Measurements from ENCODE around the gene SERPINC1. TPM values are rescaled to one million over a fixed set of nuclear protein-coding genes. Genes with fewer than 3 reads are reported as not detected.
A peak's percentile ranks its signal among the peaks of the same experiment; 100 is the strongest.
"Not testable (repeated sequence)": the region's sequence is repeated elsewhere in the genome, so short reads cannot be mapped to it uniquely, and the experiment has no call there.

Gene SERPINC1
- total RNA-seq, result 0.22 to 0.27 TPM (median 0.23 TPM) in 3 replicates

- no peak within 1 kb of the TSS for H3K27ac Mint-ChIP-seq
- no peaks in the 10 kb centered on the region for H3K36me3 Mint-ChIP-seq
- DNase-seq (ENCODE audit: low spot score in 2 of 2, unreplicated experiment in 2 of 2), result no peak
- no peaks in the 10 kb centered on the region for H3K27me3 Mint-ChIP-seq (ENCODE audit: low read depth)
- H3K9me3 Mint-ChIP-seq, result peaks cover 7% of the 10 kb centered on the region
- no peak within 1 kb of the TSS for H3K4me3 Mint-ChIP-seq
- TF ChIP-seq, protein P1, sequence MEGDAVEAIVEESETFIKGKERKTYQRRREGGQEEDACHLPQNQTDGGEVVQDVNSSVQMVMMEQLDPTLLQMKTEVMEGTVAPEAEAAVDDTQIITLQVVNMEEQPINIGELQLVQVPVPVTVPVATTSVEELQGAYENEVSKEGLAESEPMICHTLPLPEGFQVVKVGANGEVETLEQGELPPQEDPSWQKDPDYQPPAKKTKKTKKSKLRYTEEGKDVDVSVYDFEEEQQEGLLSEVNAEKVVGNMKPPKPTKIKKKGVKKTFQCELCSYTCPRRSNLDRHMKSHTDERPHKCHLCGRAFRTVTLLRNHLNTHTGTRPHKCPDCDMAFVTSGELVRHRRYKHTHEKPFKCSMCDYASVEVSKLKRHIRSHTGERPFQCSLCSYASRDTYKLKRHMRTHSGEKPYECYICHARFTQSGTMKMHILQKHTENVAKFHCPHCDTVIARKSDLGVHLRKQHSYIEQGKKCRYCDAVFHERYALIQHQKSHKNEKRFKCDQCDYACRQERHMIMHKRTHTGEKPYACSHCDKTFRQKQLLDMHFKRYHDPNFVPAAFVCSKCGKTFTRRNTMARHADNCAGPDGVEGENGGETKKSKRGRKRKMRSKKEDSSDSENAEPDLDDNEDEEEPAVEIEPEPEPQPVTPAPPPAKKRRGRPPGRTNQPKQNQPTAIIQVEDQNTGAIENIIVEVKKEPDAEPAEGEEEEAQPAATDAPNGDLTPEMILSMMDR (IDR thresholded peaks at IDR 0.05; ENCODE audit: unreplicated experiment), result no peak
- H3K4me1 Mint-ChIP-seq, result no peaks in the 10 kb centered on the region
These were observed at the start of gene SERPINC1 for GRCh38 chr1:173917149-173917548. TSS of gene SERPINC1 (minus strand) at chr1:173917327. CDS start at chr1:173917259, 68 bp downstream.

DNA sequence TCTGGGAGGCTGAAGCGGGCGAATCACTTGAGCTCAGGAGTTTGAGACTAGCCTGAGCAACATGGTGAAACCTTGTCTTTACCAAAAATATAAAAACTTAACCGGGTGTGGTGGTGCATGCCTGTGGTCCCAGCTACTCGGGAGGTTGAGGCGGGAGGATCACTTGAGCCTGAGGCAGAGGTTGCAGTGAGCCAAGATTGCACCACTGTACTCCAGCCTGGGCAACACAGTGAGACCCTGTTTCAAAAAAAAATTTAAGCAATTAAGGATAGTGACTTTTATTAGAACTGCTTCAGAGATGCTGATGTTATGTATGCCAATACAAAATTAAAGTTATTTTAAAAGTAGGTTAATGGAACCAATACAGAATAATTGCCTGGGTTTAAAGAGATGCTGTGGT lies 48.8 kb upstream of the SERPINC1 start:
- H3K27ac Mint-ChIP-seq; H3K9me3 Mint-ChIP-seq; DNase-seq (ENCODE audit: low spot score in 2 of 2, unreplicated experiment in 2 of 2); H3K27me3 Mint-ChIP-seq (ENCODE audit: low read depth); H3K4me1 Mint-ChIP-seq; H3K4me3 Mint-ChIP-seq: not testable (repeated sequence)
- peaks cover 37% of the 10 kb centered on the region for H3K36me3 Mint-ChIP-seq

DNA sequence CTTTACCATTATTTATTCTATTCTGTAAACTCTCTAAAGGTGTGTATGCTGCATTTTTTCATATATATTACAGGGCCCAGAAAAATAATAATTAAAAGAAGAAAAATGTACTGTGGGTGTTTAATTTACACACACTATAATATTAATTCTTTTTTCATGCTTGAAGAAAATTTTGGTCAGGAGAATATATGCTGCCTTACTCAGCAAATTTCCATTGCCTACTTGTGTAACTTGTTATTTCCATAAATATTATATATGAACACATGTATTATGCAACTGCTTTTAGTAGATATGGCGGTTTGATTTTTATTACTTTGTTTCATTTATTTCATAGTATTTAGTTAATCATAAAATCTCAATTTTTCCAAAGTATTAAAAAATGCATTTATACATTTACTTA lies 46.4 kb upstream of the SERPINC1 start:
- no peaks in the 10 kb centered on the region for H3K9me3 Mint-ChIP-seq
- TF ChIP-seq, protein P1 (IDR thresholded peaks at IDR 0.05; ENCODE audit: unreplicated experiment), result no peak
- H3K27me3 Mint-ChIP-seq (ENCODE audit: low read depth), result no peaks in the 10 kb centered on the region
- DNase-seq (ENCODE audit: low spot score in 2 of 2, unreplicated experiment in 2 of 2), result no peak
- H3K4me3 Mint-ChIP-seq, result no peak overlapping the region
- peaks cover 40% of the 10 kb centered on the region for H3K36me3 Mint-ChIP-seq
- no peaks in the 10 kb centered on the region for H3K4me1 Mint-ChIP-seq
- peak overlapping the region; percentile 0 for H3K27ac Mint-ChIP-seq

- DNase-seq (ENCODE audit: low spot score in 2 of 2, unreplicated experiment in 2 of 2), result no peak
- Mint-ChIP-seq H3K36me3 (peaks cover 33% of the 10 kb centered on the region), H3K4me1 (no peaks in the 10 kb centered on the region), H3K9me3 (no peaks in the 10 kb centered on the region), H3K27me3 (ENCODE audit: low read depth) (no peaks in the 10 kb centered on the region), H3K4me3 (no peak overlapping the region), H3K27ac (no peak overlapping the region)
- TF ChIP-seq, protein P1 (IDR thresholded peaks at IDR 0.05; ENCODE audit: unreplicated experiment), result no peak
These were observed 43.5 kb upstream of the SERPINC1 start for GRCh38 chr1:173960625-173961024.

DNA sequence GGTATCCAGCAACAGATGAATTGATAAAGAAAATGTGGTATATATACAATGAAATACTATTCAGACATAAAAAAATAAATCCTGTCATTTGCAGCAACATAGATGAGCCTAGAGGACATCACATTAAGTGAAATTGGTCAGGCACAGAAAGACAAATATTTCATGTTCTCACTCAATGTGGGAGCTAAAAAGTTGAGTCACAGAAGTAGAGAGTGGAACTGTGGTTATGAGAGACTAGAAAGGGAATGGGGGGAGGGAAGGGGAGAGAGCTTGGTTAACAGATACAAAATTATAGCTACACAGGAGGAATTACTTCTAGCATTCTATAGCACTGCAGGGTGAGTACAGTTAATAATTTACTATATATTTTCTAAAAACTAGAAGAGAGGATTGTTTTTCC lies 37.1 kb upstream of the SERPINC1 start:
- DNase-seq (ENCODE audit: low spot score in 2 of 2, unreplicated experiment in 2 of 2), result no peak
- Mint-ChIP-seq H3K4me1 (no peaks in the 10 kb centered on the region), H3K4me3 (no peak overlapping the region), H3K27me3 (ENCODE audit: low read depth) (no peaks in the 10 kb centered on the region), H3K27ac (no peak overlapping the region), H3K36me3 (peaks cover 33% of the 10 kb centered on the region), H3K9me3 (no peaks in the 10 kb centered on the region)
- TF ChIP-seq, protein P1 (IDR thresholded peaks at IDR 0.05; ENCODE audit: unreplicated experiment), result no peak

- no peak for DNase-seq (ENCODE audit: low spot score in 2 of 2, unreplicated experiment in 2 of 2)
- Mint-ChIP-seq H3K4me1 (no peaks in the 10 kb centered on the region), H3K27ac (no peak overlapping the region), H3K9me3 (no peaks in the 10 kb centered on the region), H3K36me3 (peaks cover 33% of the 10 kb centered on the region), H3K27me3 (ENCODE audit: low read depth) (no peaks in the 10 kb centered on the region), H3K4me3 (no peak overlapping the region)
- TF ChIP-seq, protein P1 (IDR thresholded peaks at IDR 0.05; ENCODE audit: unreplicated experiment), result no peak
These were observed 31.5 kb upstream of the SERPINC1 start for GRCh38 chr1:173948594-173948993.

Data from mesothelial cell of epicardium (in vitro differentiated cells).